ENCODE measurements around the gene HAGH. TPM values are rescaled to one million over a fixed set of nuclear protein-coding genes. Genes with fewer than 3 reads are reported as not detected.

The HAGH gene
- polyA plus RNA-seq, 1 donor, result 55.5 TPM

DNA sequence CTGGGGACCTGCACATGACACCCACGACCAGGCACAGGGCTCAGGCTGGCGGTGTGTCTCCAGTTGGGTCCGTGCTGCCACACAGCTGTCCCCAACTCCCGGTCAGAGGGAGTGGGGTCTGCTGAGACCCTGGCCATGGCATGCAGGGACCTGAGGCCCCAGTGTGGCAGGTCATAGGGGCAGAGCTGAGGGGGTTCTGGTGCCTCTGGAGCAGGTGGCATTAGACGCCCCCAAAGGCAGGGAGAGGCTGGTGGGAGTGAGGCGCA, 39.6 kb downstream of the HAGH start:
- Histone ChIP-seq H3K9me3 (ENCODE audit: control insufficient read depth, low read depth, low read length) (peaks cover 21% of the 10 kb centered on the region), H3K4me3 (ENCODE audit: low read length) (no peak overlapping the region), H3K36me3 (ENCODE audit: control insufficient read depth, insufficient read depth, low read length) (peaks cover 54% of the 10 kb centered on the region), H3K27me3 (ENCODE audit: control insufficient read depth, insufficient read depth, low read length) (no peaks in the 10 kb centered on the region), H3K4me1 (ENCODE audit: control insufficient read depth, insufficient read depth, low read length) (peaks cover 4% of the 10 kb centered on the region), H3K27ac (ENCODE audit: low read length) (no peak overlapping the region)
- DNase-seq, result no peak
- whole genome bisulfite sequencing (ENCODE audit: insufficient coverage, low lambda C conversion rate), result no CpG with 5 or more reads among the region's 6 CpGs

- peaks cover 6% of the 10 kb centered on the region for H3K4me1 ChIP-seq (ENCODE audit: control insufficient read depth, insufficient read depth, low read length)
- no peaks in the 10 kb centered on the region for H3K27me3 ChIP-seq (ENCODE audit: control insufficient read depth, insufficient read depth, low read length)
- peaks cover 52% of the 10 kb centered on the region for H3K36me3 ChIP-seq (ENCODE audit: control insufficient read depth, insufficient read depth, low read length)
- no peak for DNase-seq
- no peak overlapping the region for H3K27ac ChIP-seq (ENCODE audit: low read length)
- no peak overlapping the region for H3K4me3 ChIP-seq (ENCODE audit: low read length)
- peaks cover 16% of the 10 kb centered on the region for H3K9me3 ChIP-seq (ENCODE audit: control insufficient read depth, low read depth, low read length)
- no CpG with 5 or more reads among the region's 51 CpGs for WGBS (ENCODE audit: insufficient coverage, low lambda C conversion rate)
Observed at GRCh38 chr16:1786242-1787055, 40.2 kb downstream of the HAGH start.

GRCh38 chr16:1785846-1786170, 40.8 kb downstream of the HAGH start:
- no peak for DNase-seq
- peaks cover 50% of the 10 kb centered on the region for H3K36me3 ChIP-seq (ENCODE audit: control insufficient read depth, insufficient read depth, low read length)
- H3K4me3 ChIP-seq (ENCODE audit: low read length), result no peak overlapping the region
- H3K4me1 ChIP-seq (ENCODE audit: control insufficient read depth, insufficient read depth, low read length), result peaks cover 12% of the 10 kb centered on the region
- H3K27ac ChIP-seq (ENCODE audit: low read length), result no peak overlapping the region
- no CpG with 5 or more reads among the region's 14 CpGs for WGBS (ENCODE audit: insufficient coverage, low lambda C conversion rate)
- peaks cover 9% of the 10 kb centered on the region for H3K9me3 ChIP-seq (ENCODE audit: control insufficient read depth, low read depth, low read length)
- no peaks in the 10 kb centered on the region for H3K27me3 ChIP-seq (ENCODE audit: control insufficient read depth, insufficient read depth, low read length)

DNA sequence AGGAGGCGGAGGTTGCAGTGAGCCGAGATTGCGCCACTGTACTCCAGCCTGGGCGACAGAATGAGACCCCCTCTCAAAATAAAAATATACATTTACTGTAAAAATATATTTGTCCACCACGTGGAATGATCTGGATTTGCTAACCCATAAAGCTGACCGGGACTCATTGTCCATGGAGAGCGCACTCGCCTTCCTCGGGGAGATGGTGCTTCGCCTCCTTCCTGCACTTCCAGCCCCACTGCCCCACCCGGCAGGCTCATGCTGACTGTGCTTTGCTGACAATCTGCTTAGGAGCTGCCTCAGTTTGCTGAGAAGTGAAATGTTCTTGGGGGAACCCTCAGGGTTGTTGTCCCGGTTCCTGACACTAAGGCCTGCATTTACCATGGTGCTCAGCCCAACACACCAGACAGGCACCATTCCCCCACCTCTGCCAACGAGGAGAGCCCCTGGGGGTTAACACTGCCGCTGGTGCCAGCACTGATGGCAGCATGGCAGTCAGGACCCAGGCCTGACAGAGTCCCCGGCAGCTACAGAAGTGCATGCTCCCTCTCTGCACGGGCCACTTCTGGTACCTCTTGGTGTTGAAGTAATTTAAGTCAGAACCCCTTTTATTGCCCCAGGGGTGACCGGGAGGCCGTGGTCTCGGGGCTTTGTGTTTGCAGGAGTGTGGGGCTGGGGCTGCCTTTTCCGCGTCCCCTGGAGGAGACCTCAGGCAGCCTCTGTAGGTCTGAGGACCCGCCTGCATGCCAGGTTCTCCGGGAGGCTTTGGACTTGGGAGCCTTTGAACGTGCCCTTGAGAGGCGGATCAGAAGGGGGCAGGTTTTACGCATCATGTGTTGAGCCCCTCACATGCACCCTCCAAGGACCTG, 41.4 kb downstream of the HAGH start:
- WGBS (ENCODE audit: insufficient coverage, low lambda C conversion rate), result no CpG with 5 or more reads among the region's 26 CpGs
- DNase-seq, result no peak

DNA sequence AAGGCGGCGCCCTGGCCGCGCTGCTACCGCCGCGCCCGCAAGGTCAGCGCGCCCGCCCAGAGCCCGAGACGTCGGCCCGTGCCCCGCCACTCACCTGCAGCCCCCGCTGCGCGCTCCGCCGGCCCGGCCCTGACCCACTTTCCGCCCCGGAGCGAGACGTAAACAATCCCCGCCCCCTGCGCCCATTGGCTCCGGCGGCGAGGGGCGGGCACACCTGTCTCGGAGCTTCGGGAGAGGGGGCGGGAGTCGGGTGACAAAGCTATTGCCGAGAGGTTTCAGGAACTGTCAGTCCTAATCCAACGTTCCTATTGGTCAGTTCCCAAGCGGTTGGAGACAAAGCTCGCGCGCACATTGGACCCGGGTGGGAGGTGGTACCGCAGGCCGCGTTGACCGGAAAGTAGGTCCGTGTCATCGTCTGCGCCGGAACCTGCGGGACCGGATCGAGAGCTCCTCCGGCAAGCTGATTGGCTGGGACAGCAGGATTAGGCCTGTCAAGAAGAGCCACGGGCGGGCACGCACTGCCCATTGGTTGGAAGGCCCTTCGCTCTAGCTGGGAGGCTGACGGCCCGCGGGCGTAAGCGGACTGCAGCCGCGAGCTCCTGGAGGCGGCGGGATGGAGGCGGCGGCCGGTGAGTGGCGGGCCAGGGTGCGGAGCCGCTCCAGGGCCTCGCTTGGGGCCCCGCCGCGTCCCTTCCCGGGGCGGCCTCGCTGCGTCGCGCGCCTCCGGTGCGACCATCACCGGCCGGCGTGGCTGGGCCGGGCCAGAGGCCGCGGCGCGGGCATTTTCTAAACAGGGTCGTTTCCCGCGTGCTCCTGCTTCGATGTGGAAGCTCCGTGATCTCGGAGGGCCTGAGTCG, 44.0 kb downstream of the HAGH start, which contains the start of the genes NUBP2 and SPSB3:
Gene NUBP2 (plus strand): TSS at position 553 of the 857 bp plus-strand sequence. CDS start 61 bp downstream, at position 614.
Gene SPSB3 (minus strand): TSS at position 164 of the 857 bp plus-strand sequence. CDS start 1,088 bp downstream, outside the sequence.
- DNase-seq, result peak; percentile 100
- H3K9me3 ChIP-seq (ENCODE audit: control insufficient read depth, low read depth, low read length), result peaks cover 3% of the 10 kb centered on the region
- peaks cover 44% of the 10 kb centered on the region for H3K36me3 ChIP-seq (ENCODE audit: control insufficient read depth, insufficient read depth, low read length)
- WGBS (ENCODE audit: insufficient coverage, low lambda C conversion rate), result no CpG with 5 or more reads among the region's 102 CpGs
- H3K4me1 ChIP-seq (ENCODE audit: control insufficient read depth, insufficient read depth, low read length), result peaks cover 32% of the 10 kb centered on the region
- H3K27ac ChIP-seq (ENCODE audit: low read length), result peak within 1 kb of the TSS; percentile 65
- H3K27me3 ChIP-seq (ENCODE audit: control insufficient read depth, insufficient read depth, low read length), result no peaks in the 10 kb centered on the region
- peak within 1 kb of the TSS; percentile 88 for H3K4me3 ChIP-seq (ENCODE audit: low read length)

More for the DNA sequence above, 41.4 kb downstream of the HAGH start:
- Histone ChIP-seq H3K9me3 (ENCODE audit: control insufficient read depth, low read depth, low read length) (peaks cover 5% of the 10 kb centered on the region), H3K4me3 (ENCODE audit: low read length) (no peak overlapping the region), H3K36me3 (ENCODE audit: control insufficient read depth, insufficient read depth, low read length) (peaks cover 51% of the 10 kb centered on the region), H3K4me1 (ENCODE audit: control insufficient read depth, insufficient read depth, low read length) (peaks cover 16% of the 10 kb centered on the region), H3K27me3 (ENCODE audit: control insufficient read depth, insufficient read depth, low read length) (no peaks in the 10 kb centered on the region), H3K27ac (ENCODE audit: low read length) (no peak overlapping the region)

GRCh38 chr16:1781758-1782407, 44.7 kb downstream of the HAGH start:
- peak overlapping the region; percentile 84 for H3K4me3 ChIP-seq (ENCODE audit: low read length)
- DNase-seq, result no peak
- H3K9me3 ChIP-seq (ENCODE audit: control insufficient read depth, low read depth, low read length), result peaks cover 7% of the 10 kb centered on the region
- H3K27me3 ChIP-seq (ENCODE audit: control insufficient read depth, insufficient read depth, low read length), result no peaks in the 10 kb centered on the region
- H3K4me1 ChIP-seq (ENCODE audit: control insufficient read depth, insufficient read depth, low read length), result peaks cover 32% of the 10 kb centered on the region
- H3K27ac ChIP-seq (ENCODE audit: low read length), result peak overlapping the region; percentile 65
- WGBS (ENCODE audit: insufficient coverage, low lambda C conversion rate), result no CpG with 5 or more reads among the region's 70 CpGs
- H3K36me3 ChIP-seq (ENCODE audit: control insufficient read depth, insufficient read depth, low read length), result peaks cover 46% of the 10 kb centered on the region

DNA sequence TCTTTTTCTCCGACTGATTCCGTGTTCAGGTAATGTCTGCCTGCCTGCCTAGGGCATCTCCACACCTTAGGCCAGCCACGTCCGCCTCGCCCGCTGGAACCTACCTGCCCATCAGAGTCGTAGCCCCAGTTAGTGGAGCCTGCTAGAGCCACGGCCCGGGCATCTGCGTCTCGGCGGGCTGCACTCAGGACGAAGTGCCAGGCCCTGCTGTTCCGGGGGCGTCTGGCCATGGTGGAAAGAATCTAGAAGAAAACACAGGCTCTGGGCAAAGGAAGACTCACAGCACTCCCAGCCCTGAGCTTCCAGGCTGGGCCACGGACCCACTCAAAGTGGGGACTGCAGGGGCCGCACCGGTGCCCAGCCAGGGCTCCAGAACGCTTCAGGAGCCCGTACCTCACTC, 45.4 kb downstream of the HAGH start:
- Histone ChIP-seq H3K4me3 (ENCODE audit: low read length) (peak overlapping the region; percentile 84), H3K36me3 (ENCODE audit: control insufficient read depth, insufficient read depth, low read length) (peaks cover 46% of the 10 kb centered on the region), H3K9me3 (ENCODE audit: control insufficient read depth, low read depth, low read length) (peaks cover 7% of the 10 kb centered on the region), H3K27ac (ENCODE audit: low read length) (no peak overlapping the region), H3K4me1 (ENCODE audit: control insufficient read depth, insufficient read depth, low read length) (peaks cover 32% of the 10 kb centered on the region), H3K27me3 (ENCODE audit: control insufficient read depth, insufficient read depth, low read length) (no peaks in the 10 kb centered on the region)
- DNase-seq, result no peak
- no CpG with 5 or more reads among the region's 20 CpGs for WGBS (ENCODE audit: insufficient coverage, low lambda C conversion rate)

- Histone ChIP-seq H3K9me3 (ENCODE audit: control insufficient read depth, low read depth, low read length) (peaks cover 7% of the 10 kb centered on the region), H3K4me3 (ENCODE audit: low read length) (no peak overlapping the region), H3K36me3 (ENCODE audit: control insufficient read depth, insufficient read depth, low read length) (peaks cover 49% of the 10 kb centered on the region), H3K27me3 (ENCODE audit: control insufficient read depth, insufficient read depth, low read length) (no peaks in the 10 kb centered on the region), H3K27ac (ENCODE audit: low read length) (no peak overlapping the region), H3K4me1 (ENCODE audit: control insufficient read depth, insufficient read depth, low read length) (peaks cover 32% of the 10 kb centered on the region)
- DNase-seq, result no peak
- WGBS (ENCODE audit: insufficient coverage, low lambda C conversion rate), result no CpG with 5 or more reads among the region's 6 CpGs
Observed at GRCh38 chr16:1780677-1781072, 46.0 kb downstream of the HAGH start.

DNA sequence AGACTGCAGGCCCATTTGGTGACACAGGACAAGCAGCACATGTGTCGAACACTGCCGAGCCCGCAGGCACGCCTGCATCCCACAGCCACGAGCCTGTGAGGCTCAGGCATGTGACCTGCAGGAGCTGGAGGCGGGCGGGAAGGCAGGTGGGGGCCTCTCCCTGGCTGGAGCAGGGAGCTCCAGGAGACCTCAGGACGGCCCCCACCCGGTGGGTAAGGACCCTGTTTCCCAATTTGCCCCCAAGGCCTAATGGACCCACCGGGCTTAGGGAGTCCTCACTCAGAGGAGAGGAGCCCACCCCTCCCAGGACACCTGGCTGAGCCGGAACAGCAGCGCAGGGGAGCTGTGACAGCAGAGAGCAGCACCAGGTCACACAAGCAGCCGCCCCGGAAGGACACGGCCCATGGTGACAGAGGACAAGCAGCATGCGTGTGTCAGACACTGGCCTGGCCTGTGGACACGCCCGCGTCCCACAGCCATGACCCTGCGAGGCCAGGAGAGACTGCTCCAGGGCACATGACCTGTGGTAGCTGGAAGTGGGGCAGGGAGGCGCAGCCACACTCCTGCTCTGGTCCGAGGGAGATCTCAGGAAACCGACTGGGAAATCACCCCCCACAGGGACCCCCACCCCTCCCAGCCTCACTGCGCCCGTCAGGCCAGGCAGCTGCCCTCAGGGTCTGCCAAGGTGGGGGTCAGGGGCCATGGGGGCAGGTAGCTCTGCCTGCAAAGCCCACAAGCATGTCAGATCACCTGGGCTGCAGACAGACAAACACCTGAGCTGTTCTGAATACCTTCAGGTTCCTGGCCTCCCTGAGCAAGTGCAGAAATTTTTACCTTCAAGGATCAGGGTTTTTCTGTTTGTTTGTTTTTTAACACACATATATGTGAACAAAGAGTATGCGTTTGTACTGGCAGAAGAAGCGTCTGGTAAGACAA, 46.6 kb downstream of the HAGH start:
- WGBS (ENCODE audit: insufficient coverage, low lambda C conversion rate), result no CpG with 5 or more reads among the region's 27 CpGs
- Histone ChIP-seq H3K4me1 (ENCODE audit: control insufficient read depth, insufficient read depth, low read length) (peaks cover 36% of the 10 kb centered on the region), H3K9me3 (ENCODE audit: control insufficient read depth, low read depth, low read length) (peaks cover 7% of the 10 kb centered on the region), H3K27ac (ENCODE audit: low read length) (no peak overlapping the region), H3K36me3 (ENCODE audit: control insufficient read depth, insufficient read depth, low read length) (peaks cover 50% of the 10 kb centered on the region), H3K27me3 (ENCODE audit: control insufficient read depth, insufficient read depth, low read length) (no peaks in the 10 kb centered on the region), H3K4me3 (ENCODE audit: low read length) (no peak overlapping the region)
- DNase-seq, result no peak
